SK-N-SH treated with all-trans-retinoic acid at 6 μM for 48 hours (cell line): Measurements from ENCODE around the gene PLEKHN1.
"Not testable (repeated sequence)": the region's sequence is repeated elsewhere in the genome, so short reads cannot be mapped to it uniquely, and the experiment has no call there.

ENCODE experiments used
- ATAC-seq: fragments of 200-7000 bp; cut with Tn5 transposase; 3 replicates; pipeline ENCODE4 v1.9.1; 2020; ENCODE audit warnings: mild to moderate bottlenecking, moderate library complexity
- ARNTL ChIP-seq: fragments of 450-650 bp; formaldehyde crosslinking; IDR thresholded peaks from 2 replicates; pipeline ENCODE4 v1.5.0; 2020; ENCODE audit warnings: low read depth, mild to moderate bottlenecking, moderate library complexity, borderline replicate concordance
- BACH2 ChIP-seq: fragments of 250-450 bp; sonication (Bioruptor Pico); IDR thresholded peaks from 2 replicates; pipeline ENCODE4 v1.9.0; 2021; ENCODE audit warnings: mild to moderate bottlenecking, borderline replicate concordance
- CSDC2 ChIP-seq: fragments of 250-450 bp; sonication (Bioruptor Pico); IDR thresholded peaks from 2 replicates; pipeline ENCODE4 v1.5.0; 2020; ENCODE audit warnings: mild to moderate bottlenecking, moderate library complexity
- ESRRG ChIP-seq: fragments of 250-450 bp; sonication (Bioruptor Pico); IDR thresholded peaks from 2 replicates; pipeline ENCODE4 v1.6.1; 2021; ENCODE audit warnings: mild to moderate bottlenecking
- GLIS3 ChIP-seq: fragments of 250-450 bp; sonication (Bioruptor Pico); IDR thresholded peaks from 2 replicates; pipeline ENCODE4 v1.5.0; 2020; ENCODE audit warnings: mild to moderate bottlenecking, moderate library complexity
- ISL1 ChIP-seq: fragments of 250-450 bp; sonication (Bioruptor Pico); IDR thresholded peaks from 2 replicates; pipeline ENCODE4 v2.1.2; 2022; ENCODE audit warnings: mild to moderate bottlenecking, moderate library complexity
- OSR1 ChIP-seq: fragments of 250-450 bp; sonication (Bioruptor Pico); IDR thresholded peaks from 2 replicates; pipeline ENCODE4 v1.8.0; 2022; ENCODE audit warnings: moderate library complexity, mild to moderate bottlenecking, inconsistent platforms
- POU6F1 ChIP-seq: fragments of 250-450 bp; sonication (Bioruptor Pico); IDR thresholded peaks from 2 replicates; pipeline ENCODE4 v1.8.0; 2021; ENCODE audit warnings: low read depth, mild to moderate bottlenecking, moderate library complexity, borderline replicate concordance
- RARB ChIP-seq: fragments of 250-450 bp; sonication (Bioruptor Pico); IDR thresholded peaks from 2 replicates; pipeline ENCODE4 v1.8.0; 2021; ENCODE audit warnings: mild to moderate bottlenecking, moderate library complexity
- SNAI2 ChIP-seq: fragments of 250-450 bp; sonication (Bioruptor Pico); IDR thresholded peaks from 2 replicates; pipeline ENCODE4 v1.5.0; 2020; ENCODE audit warnings: mild to moderate bottlenecking, moderate library complexity
- TCF4 ChIP-seq: fragments of 250-450 bp; sonication (Bioruptor Pico); IDR thresholded peaks from 2 replicates; pipeline ENCODE4 v1.8.0; 2021; ENCODE audit warnings: mild to moderate bottlenecking, moderate library complexity, borderline replicate concordance
- TSHZ2 ChIP-seq: fragments of 250-450 bp; sonication (Bioruptor Pico); IDR thresholded peaks from 2 replicates; pipeline ENCODE4 v1.5.0; 2020; ENCODE audit warnings: mild to moderate bottlenecking, moderate library complexity
- ZC3H10 ChIP-seq: fragments of 250-450 bp; sonication (Bioruptor Pico); IDR thresholded peaks from 2 replicates; pipeline ENCODE4 v1.5.1; 2021; ENCODE audit warnings: mild to moderate bottlenecking, moderate library complexity
- ZFP3 ChIP-seq: fragments of 250-450 bp; sonication (Bioruptor Pico); IDR thresholded peaks from 2 replicates; pipeline ENCODE4 v1.5.0; 2020; ENCODE audit warnings: mild to moderate bottlenecking, moderate library complexity
- ZFP30 ChIP-seq: fragments of 450-650 bp; formaldehyde crosslinking; IDR thresholded peaks from 2 replicates; pipeline ENCODE4 v1.5.0; 2022; ENCODE audit warnings: mild to moderate bottlenecking, moderate library complexity
- ZNF565 ChIP-seq: fragments of 450-650 bp; formaldehyde crosslinking; conservative IDR thresholded peaks from 2 replicates; pipeline ENCODE4 v1.5.0; 2020; ENCODE audit warnings: low read depth, mild to moderate bottlenecking, moderate library complexity
- ZNF70 ChIP-seq: fragments of 450-650 bp; formaldehyde crosslinking; IDR thresholded peaks from 2 replicates; pipeline ENCODE4 v1.5.0; 2020; ENCODE audit warnings: mild to moderate bottlenecking, moderate library complexity
- ZNF8 ChIP-seq: fragments of 450-650 bp; formaldehyde crosslinking; IDR thresholded peaks from 2 replicates; pipeline ENCODE4 v1.5.0; 2020; ENCODE audit warnings: mild to moderate bottlenecking, moderate library complexity
- TF ChIP-seq, protein P1 (sequence below): fragments of 250-450 bp; sonication (Bioruptor Pico); IDR thresholded peaks from 2 replicates; pipeline ENCODE4 v1.5.1; 2021; ENCODE audit warnings: mild to moderate bottlenecking, moderate library complexity
- TF ChIP-seq, protein P2 (sequence below): fragments of 250-450 bp; sonication (Bioruptor Pico); IDR thresholded peaks from 2 replicates; pipeline ENCODE4 v1.8.0; 2020; ENCODE audit warnings: mild to moderate bottlenecking, moderate library complexity, borderline replicate concordance

PLEKHN1 gene

DNA sequence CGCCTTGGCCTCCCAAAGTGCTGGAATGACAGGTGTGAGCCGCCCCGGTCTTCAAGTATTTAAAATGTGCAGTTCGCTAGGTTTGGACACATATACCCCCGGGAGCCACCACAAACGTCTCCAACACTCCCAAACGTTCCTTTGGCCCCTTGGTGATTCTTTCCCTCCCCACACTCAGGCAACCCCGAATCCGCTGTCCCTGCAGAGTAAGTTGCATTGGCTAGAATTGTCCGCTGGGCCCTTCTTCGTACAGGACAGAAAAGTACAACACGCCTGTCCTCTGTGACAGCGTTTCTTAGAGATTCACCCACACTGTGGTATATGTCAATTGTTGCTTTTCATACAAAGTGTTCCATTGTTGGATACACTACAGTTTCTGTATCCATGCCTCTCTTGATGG, 18.8 kb downstream of the PLEKHN1 start:
- TF ChIP-seq TSHZ2 (CRISPR knock-in tag): no peak
- TF ChIP-seq, protein P1, sequence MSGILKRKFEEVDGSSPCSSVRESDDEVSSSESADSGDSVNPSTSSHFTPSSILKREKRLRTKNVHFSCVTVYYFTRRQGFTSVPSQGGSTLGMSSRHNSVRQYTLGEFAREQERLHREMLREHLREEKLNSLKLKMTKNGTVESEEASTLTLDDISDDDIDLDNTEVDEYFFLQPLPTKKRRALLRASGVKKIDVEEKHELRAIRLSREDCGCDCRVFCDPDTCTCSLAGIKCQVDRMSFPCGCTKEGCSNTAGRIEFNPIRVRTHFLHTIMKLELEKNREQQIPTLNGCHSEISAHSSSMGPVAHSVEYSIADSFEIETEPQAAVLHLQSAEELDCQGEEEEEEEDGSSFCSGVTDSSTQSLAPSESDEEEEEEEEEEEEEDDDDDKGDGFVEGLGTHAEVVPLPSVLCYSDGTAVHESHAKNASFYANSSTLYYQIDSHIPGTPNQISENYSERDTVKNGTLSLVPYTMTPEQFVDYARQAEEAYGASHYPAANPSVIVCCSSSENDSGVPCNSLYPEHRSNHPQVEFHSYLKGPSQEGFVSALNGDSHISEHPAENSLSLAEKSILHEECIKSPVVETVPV (CRISPR knock-in tag): no peak
- no peak for TF ChIP-seq ZC3H10
- no peak for TF ChIP-seq ZFP3 (CRISPR knock-in tag)
- TF ChIP-seq POU6F1 (CRISPR knock-in tag): no peak
- TF ChIP-seq RARB (CRISPR knock-in tag): no peak
- no peak for TF ChIP-seq ZNF565 (CRISPR knock-in tag)
- TF ChIP-seq GLIS3 (CRISPR knock-in tag): no peak
- TF ChIP-seq OSR1 (CRISPR knock-in tag): no peak
- TF ChIP-seq, protein P2, sequence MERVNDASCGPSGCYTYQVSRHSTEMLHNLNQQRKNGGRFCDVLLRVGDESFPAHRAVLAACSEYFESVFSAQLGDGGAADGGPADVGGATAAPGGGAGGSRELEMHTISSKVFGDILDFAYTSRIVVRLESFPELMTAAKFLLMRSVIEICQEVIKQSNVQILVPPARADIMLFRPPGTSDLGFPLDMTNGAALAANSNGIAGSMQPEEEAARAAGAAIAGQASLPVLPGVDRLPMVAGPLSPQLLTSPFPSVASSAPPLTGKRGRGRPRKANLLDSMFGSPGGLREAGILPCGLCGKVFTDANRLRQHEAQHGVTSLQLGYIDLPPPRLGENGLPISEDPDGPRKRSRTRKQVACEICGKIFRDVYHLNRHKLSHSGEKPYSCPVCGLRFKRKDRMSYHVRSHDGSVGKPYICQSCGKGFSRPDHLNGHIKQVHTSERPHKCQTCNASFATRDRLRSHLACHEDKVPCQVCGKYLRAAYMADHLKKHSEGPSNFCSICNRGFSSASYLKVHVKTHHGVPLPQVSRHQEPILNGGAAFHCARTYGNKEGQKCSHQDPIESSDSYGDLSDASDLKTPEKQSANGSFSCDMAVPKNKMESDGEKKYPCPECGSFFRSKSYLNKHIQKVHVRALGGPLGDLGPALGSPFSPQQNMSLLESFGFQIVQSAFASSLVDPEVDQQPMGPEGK (CRISPR knock-in tag): no peak
- ATAC-seq: no peak

DNA sequence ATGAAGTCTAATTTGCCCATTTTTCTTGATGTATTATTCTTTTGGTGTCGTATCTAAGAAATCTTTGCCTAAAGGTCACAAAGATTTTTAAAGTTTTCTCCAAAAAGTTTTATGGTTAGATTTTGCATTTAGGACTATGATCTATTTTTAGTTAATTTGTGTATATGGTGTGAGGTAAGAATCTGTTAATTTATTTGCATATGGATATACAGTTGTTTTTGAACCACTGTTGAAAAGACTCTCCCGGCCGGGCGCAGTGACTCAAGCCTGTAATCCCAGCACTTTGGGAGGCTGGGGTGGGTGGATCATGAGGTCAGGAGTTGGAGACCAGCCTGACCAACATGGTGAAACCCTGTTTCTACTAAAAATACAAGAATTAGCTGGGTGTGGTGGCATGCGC, 21.8 kb downstream of the PLEKHN1 start:
- ATAC-seq: not testable (repeated sequence)

DNA sequence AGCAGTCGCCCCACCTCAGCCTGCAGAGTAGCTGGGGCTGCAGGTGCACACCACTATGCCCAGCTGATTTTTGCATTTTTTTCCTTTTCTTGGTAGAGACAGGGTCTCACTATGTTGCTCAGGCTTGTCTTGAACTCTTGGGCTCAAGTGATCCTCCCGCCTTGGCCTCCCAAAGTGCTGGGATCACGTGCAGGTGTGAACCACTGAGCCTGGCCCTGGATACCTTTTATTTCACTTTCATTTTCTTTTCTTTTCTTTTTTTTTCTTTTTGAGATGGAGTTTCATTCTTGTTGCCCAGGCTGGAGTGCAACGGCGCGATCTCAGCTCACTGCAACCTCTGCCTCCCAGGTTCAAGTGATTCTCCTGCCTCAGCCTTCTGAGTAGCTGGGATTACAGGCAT, 25.0 kb downstream of the PLEKHN1 start:
- ATAC-seq: not testable (repeated sequence)

- ATAC-seq: no peak
- TF ChIP-seq ZNF70 (CRISPR knock-in tag) (no peak), GLIS3 (CRISPR knock-in tag) (no peak), ZNF8 (no peak), SNAI2 (no peak), CSDC2 (no peak), TCF4 (no peak), ZFP3 (CRISPR knock-in tag) (no peak), ARNTL (CRISPR knock-in tag) (no peak), ZFP30 (CRISPR knock-in tag) (no peak), ZC3H10 (no peak), ISL1 (CRISPR knock-in tag) (no peak), ESRRG (no peak), ZNF565 (CRISPR knock-in tag) (no peak), BACH2 (no peak)
- TF ChIP-seq, protein P1 (CRISPR knock-in tag): no peak
Observed at GRCh38 chr1:991895-992294, 25.6 kb downstream of the PLEKHN1 start.
